Stimulated activated CD4-positive, alpha-beta T cell treated with anti-CD3 and anti-CD28 coated beads, Interleukin-15, amount 100 ng/mL, for 1 hour (primary cell): ENCODE data around the gene FARP1.

ENCODE experiments used
- DNase-seq, 2 donors: peaks; one replicate each; pipeline ENCODE4 v3.0.0-alpha.2; 2020; ENCODE audit warnings: low read depth in 1 of 2, low spot score in 1 of 2

The FARP1 gene

GRCh38 chr13:98476538-98476966, 333.7 kb downstream of the FARP1 start:
- peak; percentile 67 to 72 for DNase-seq

GRCh38 chr13:98478189-98479129, 335.6 kb downstream of the FARP1 start:
- no peak for DNase-seq

- DNase-seq, result no peak
These were observed 336.7 kb downstream of the FARP1 start for GRCh38 chr13:98479496-98480003.

GRCh38 chr13:98480915-98481877, 338.3 kb downstream of the FARP1 start:
- no peak for DNase-seq

- DNase-seq, result no peak
These were observed 339.9 kb downstream of the FARP1 start for GRCh38 chr13:98482476-98483444.

DNA sequence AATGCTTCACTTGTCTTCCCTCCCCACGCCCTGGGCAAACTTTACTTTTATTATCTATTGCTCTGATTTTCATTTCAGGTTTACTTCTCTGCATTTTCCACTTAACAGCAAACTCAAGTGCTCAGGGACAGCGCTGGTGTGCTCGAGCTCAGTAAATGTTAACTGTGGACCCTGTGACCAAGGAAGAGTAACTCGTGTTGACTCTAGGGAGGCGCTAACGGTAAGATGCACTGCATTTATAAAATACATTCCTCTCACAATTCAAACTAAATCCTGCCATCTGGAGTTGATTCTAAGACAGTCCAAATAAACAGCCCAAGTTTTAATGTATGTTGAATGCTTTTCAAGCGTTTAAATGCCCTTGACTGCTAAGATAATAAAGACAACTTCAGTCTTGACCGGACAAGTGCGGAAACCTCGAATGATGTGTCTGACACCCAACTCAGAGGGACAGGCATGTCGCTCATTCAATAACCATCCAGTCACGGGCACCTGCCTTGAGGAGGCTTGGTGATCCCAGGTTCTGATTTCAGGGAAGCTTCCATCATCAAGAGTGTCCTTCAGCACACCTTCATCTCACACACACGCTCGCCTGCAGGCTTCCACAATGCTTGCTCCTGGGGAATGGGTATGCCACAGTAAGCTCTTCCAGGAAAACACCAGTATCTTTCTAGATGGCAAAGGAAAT, 340.9 kb downstream of the FARP1 start:
- DNase-seq, result no peak

- DNase-seq, result peak; percentile 19 to 49
These were observed 341.7 kb downstream of the FARP1 start for GRCh38 chr13:98484289-98485219.

DNA sequence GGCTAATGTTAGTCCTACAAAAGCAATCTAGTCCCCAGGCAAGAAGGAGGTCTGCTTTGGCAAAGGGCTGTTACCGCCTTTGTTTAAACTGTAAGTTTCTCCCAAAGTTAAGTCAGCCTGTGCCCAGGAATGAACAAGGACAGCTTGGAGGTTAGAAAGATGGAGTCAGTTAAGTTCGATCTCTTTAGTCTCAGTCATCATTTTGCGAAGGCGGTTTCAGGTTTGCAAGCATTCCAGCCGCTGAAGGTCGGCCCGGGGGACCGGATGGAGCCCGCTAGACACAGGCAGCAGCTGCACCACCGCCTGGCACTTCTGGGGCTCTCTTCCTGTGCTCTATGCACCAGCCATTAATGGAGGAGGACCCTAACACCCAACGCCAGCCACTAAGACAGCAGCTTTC, 342.7 kb downstream of the FARP1 start:
- DNase-seq, result no peak

DNA sequence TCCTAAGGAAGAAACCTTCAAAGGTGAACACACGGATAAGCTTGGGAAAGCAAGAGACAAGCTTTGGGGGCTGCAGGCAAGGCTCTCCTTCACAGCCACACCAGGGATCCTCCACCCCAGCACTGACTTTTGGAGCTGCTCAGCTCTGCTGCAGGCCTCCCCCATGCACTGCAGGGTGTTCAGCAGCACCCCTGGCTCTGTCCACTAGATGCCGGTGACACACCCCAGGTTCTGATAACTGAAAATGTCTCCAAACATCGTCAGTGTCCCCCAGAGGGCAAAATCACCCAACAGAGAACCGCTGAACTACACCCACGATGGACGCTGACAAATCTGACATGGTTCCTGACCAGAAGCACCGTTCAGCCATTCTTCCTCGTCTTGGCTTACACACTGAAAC, 343.5 kb downstream of the FARP1 start:
- no peak for DNase-seq

GRCh38 chr13:98487016-98487415, 344.1 kb downstream of the FARP1 start:
- DNase-seq, result no peak

DNA sequence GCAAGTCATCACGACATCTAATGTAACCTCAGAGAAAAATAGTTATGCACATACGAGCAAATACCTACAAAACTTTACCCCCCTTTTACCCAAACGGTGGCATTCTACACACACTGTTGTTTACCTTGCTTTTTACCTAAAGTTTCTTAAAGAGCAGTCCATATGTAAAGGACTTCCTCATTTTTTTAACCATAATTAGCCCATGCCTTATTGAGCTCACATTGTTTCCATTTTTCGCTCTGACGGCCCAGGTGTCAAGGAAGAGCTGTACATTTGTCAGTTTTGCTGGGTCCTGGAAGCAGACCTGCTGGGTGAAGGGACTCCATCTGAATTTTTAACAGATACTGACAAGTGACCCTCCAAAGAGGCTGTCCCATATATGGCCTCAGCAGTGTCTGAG, 344.6 kb downstream of the FARP1 start:
- no peak for DNase-seq

- DNase-seq, result no peak
These were observed 345.8 kb downstream of the FARP1 start for GRCh38 chr13:98488736-98489135.

GRCh38 chr13:98489446-98490194, 346.7 kb downstream of the FARP1 start:
- DNase-seq, result no peak

DNA sequence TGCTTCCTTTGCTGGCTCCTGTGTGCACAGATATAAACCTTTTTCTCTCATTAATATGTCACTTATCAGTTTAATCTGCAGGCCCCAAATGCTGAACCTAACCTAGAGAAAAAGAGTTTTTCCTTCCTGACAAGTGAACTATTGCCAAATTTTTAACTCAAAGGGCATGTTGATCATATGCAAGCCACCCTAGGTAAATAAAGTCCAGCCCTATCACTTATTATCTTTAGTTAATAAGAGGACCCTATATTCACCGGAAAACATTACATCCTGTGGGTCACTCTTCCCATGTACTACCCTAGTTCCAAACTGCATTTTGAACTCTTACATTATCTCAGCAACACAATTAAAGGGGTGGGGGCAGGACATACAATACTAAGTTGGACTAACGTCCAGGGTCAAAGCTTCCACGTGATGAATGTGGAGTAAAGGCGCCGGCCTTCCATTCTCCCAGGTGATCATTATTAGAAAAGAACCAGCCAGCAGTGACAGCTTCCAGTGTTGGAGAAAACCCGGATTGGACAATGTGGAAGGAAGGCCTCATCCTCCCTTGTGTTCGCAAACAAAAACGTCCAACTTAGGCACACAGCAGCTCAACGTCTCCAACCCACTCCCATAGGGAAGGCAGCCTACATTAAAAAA, 347.4 kb downstream of the FARP1 start:
- no peak for DNase-seq

DNA sequence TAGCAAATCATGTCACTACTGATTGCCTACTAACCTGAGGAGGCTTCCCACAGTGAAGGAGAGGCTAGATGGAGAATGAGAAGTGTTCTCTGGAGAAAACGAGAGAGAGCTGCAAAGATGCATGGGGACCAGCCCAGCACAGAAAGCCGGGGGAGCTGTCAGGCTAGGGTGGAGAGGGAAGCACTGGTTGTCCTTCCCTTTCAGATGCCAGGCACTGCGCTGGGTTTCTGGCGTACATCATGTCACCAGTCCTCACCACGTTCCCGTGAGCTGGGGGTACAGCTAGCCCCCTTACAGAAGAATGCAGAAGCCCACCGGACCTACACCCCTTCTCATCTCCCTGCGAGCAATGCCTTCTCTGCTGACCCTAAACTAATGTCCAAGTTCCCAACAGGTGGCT, 348.0 kb downstream of the FARP1 start:
- no peak for DNase-seq

GRCh38 chr13:98492335-98493041, 349.6 kb downstream of the FARP1 start:
- DNase-seq, result no peak
